HG02885 (cell line): ENCODE data around the gene GPX3.

Source experiments
- ATAC-seq: cut with Tn5 transposase; IDR thresholded peaks from one replicate; pipeline ENCODE4 v1.9.1; 2021; ENCODE audit warnings: mild to moderate bottlenecking; ENCODE audit not compliant: unreplicated experiment, poor library complexity

The GPX3 gene

GRCh38 chr5:151053796-151054462 lies 33.5 kb downstream of the GPX3 start:
- no peak for ATAC-seq

GRCh38 chr5:151054709-151055108 lies 34.3 kb downstream of the GPX3 start:
- no peak for ATAC-seq

GRCh38 chr5:151055336-151055735 lies 34.9 kb downstream of the GPX3 start:
- no peak for ATAC-seq

GRCh38 chr5:151056379-151057325 lies 36.3 kb downstream of the GPX3 start:
- no peak for ATAC-seq

- no peak for ATAC-seq
These were observed 37.9 kb downstream of the GPX3 start for GRCh38 chr5:151058301-151058700.

GRCh38 chr5:151058891-151059489 lies 38.6 kb downstream of the GPX3 start:
- peak; percentile 34 for ATAC-seq

- ATAC-seq: no peak
These were observed 40.4 kb downstream of the GPX3 start for GRCh38 chr5:151060742-151061141.

- ATAC-seq: no peak
These were observed 42.2 kb downstream of the GPX3 start for GRCh38 chr5:151062405-151063141.

GRCh38 chr5:151063142-151063989 lies 43.0 kb downstream of the GPX3 start:
- ATAC-seq: no peak

- ATAC-seq: no peak
These were observed 44.6 kb downstream of the GPX3 start for GRCh38 chr5:151064916-151065499.

- no peak for ATAC-seq
These were observed 45.2 kb downstream of the GPX3 start for GRCh38 chr5:151065609-151066008.

GRCh38 chr5:151066920-151067319 lies 46.5 kb downstream of the GPX3 start:
- ATAC-seq: no peak

GRCh38 chr5:151067632-151068432 lies 47.4 kb downstream of the GPX3 start:
- no peak for ATAC-seq

GRCh38 chr5:151068433-151069197 lies 48.2 kb downstream of the GPX3 start:
- peak; percentile 61 for ATAC-seq

GRCh38 chr5:151070449-151070848 lies 50.1 kb downstream of the GPX3 start:
- no peak for ATAC-seq

GRCh38 chr5:151071021-151071420 lies 50.6 kb downstream of the GPX3 start:
- no peak for ATAC-seq

GRCh38 chr5:151071848-151072629 lies 51.6 kb downstream of the GPX3 start:
- no peak for ATAC-seq
